K562 (cell line): ENCODE data around the gene CSRNP2. TPM values are rescaled to one million over a fixed set of nuclear protein-coding genes. Genes with fewer than 3 reads are reported as not detected.

Experiments
- ARID1B ChIP-seq: fragments of 450-650 bp; IDR thresholded peaks from 2 replicates; pipeline ENCODE4 v1.6.1; 2016; ENCODE audit warnings: antibody characterized with exemption, mild to moderate bottlenecking, inconsistent platforms
- ARID3B ChIP-seq: fragments of 250-450 bp; sonication (Bioruptor Pico); IDR thresholded peaks from 2 replicates; pipeline ENCODE4 v1.4.0; 2020; ENCODE audit warnings: borderline replicate concordance
- BHLHE40 ChIP-seq: IDR thresholded peaks from 2 replicates; pipeline ENCODE4 v1.6.1; 2011; ENCODE audit warnings: low read length, improper control_type of control experiment
- DLX4 ChIP-seq: fragments of 250-450 bp; sonication (Bioruptor Pico); IDR thresholded peaks from 2 replicates; pipeline ENCODE4 v1.6.1; 2021; ENCODE audit warnings: mild to moderate bottlenecking
- FOXA3 ChIP-seq, 2 experiments: fragments of 450-650 bp in 1 of 2; sonication (generic) in 1 of 2; formaldehyde crosslinking; IDR thresholded peaks in 1 of 2; conservative IDR thresholded peaks in 1 of 2; 2 replicates each; pipeline versions ENCODE4 v1.4.0 to v1.8.0; 2020 to 2022; ENCODE audit warnings: mild to moderate bottlenecking in 2 of 2, missing genetic modification reagents in 1 of 2
- ILF3 ChIP-seq: fragments of 450-650 bp; IDR thresholded peaks from 2 replicates; pipeline ENCODE4 v1.6.1; 2018; ENCODE audit warnings: antibody characterized with exemption, mild to moderate bottlenecking, moderate library complexity, borderline replicate concordance
- KLF16 ChIP-seq: IDR thresholded peaks from 2 replicates; pipeline ENCODE4 v1.6.1; 2016; ENCODE audit warnings: antibody characterized with exemption
- POLR2H ChIP-seq: IDR thresholded peaks from 2 replicates; pipeline ENCODE4 v1.6.1; 2016; ENCODE audit warnings: missing genetic modification characterization, low read depth, mild to moderate bottlenecking, control low read depth, missing compliant biosample characterization, moderate library complexity
- RBM22 ChIP-seq: fragments of 200-400 bp; formaldehyde crosslinking; IDR thresholded peaks from 2 replicates; pipeline ENCODE4 v1.6.1; 2018; ENCODE audit warnings: low read length, low read depth; ENCODE audit not compliant: poor library complexity, severe bottlenecking
- TAF9B ChIP-seq: fragments of 450-650 bp; IDR thresholded peaks from 2 replicates; pipeline ENCODE4 v1.6.1; 2018; ENCODE audit warnings: mild to moderate bottlenecking; ENCODE audit not compliant: partially characterized antibody
- TBP ChIP-seq: optimal IDR thresholded peaks from 2 replicates; pipeline ENCODE3; 2011; ENCODE audit warnings: low read depth, low read length, improper control_type of control experiment
- THAP12 ChIP-seq: fragments of 250-450 bp; sonication (Bioruptor Pico); IDR thresholded peaks from 2 replicates; pipeline ENCODE4 v1.9.0; 2021; ENCODE audit warnings: mild to moderate bottlenecking, inconsistent platforms
- TSC22D4 ChIP-seq: fragments of 450-650 bp; IDR thresholded peaks from 2 replicates; pipeline ENCODE4 v1.6.1; 2016; ENCODE audit warnings: missing genetic modification characterization, missing biosample characterization, control low read depth
- VEZF1 ChIP-seq: fragments of 200-800 bp; sonication (Bioruptor generic); IDR thresholded peaks from 2 replicates; pipeline ENCODE4 v1.6.1; 2017; ENCODE audit warnings: missing genetic modification characterization, missing compliant biosample characterization
- ZMIZ1 ChIP-seq, 2 experiments: fragments of 150-350 bp in 1 of 2; IDR thresholded peaks; 2 replicates each; pipeline ENCODE4 v1.6.1; 2012 to 2016; ENCODE audit warnings: low read depth in 2 of 2, low read length in 2 of 2, mild to moderate bottlenecking in 1 of 2, moderate library complexity in 1 of 2
- polyA plus RNA-seq, 8 experiments: library from polyadenylated mRNA; depleted of rRNA in 4 of 8; stranded (reverse) in 5 of 8; unstranded in 3 of 8; fragments of >200 nt; fragmentation: Nextera tagmentation in 2 of 8; fragmentation: Illumina TruSeq in 1 of 8; extraction: Ambion mirVana in 2 of 8; extraction: Trizol in 1 of 8; gene quantifications; 2 replicates each; pipeline versions ENCODE4 v1.2.1 to v1.2.3, GENCODE V29; 2011 to 2014; ENCODE audit warnings: inconsistent platforms in 1 of 8, missing spikeins in 1 of 8
- total RNA-seq, 7 experiments: library from RNA; depleted of rRNA in 6 of 7; stranded (reverse); fragments of >200 nt in 6 of 7; fragmentation: Illumina TruSeq in 2 of 7; extraction: Trizol in 2 of 7; gene quantifications; 2 replicates each; pipeline versions ENCODE4 v1.2.1 to v1.2.3, GENCODE V29; 2011 to 2021; ENCODE audit warnings: low replicate concordance in 1 of 7

The CSRNP2 gene
- total and polyA plus RNA-seq, 9 of the 15 experiments (the other 6 are each of a cell fraction or from before 2014, with no cell fraction given): 1.6 to 13.9 (median 5.9) TPM

GRCh38 chr12:51083126-51083833, at the start of gene CSRNP2 (continued):
- peak; percentile 90 for TF ChIP-seq VEZF1 (CRISPR knock-in tag)
- TF ChIP-seq TAF9B: peak; percentile 51
- TF ChIP-seq KLF16: no peak
- peak; percentile 94 for TF ChIP-seq RBM22
- 0 out of 2 replicates have a peak, but pooled peaks have one; percentile 45 for TF ChIP-seq ARID1B
- TF ChIP-seq ARID3B (CRISPR knock-in tag): no peak
- peak in 1 of 2 experiments; percentile 32; a peak in 1 of 4 replicates for TF ChIP-seq FOXA3 (CRISPR knock-in tag; conservative IDR thresholded peaks at IDR 0.05 in 1 of 2, IDR thresholded peaks at IDR 0.05 in 1 of 2)
- TF ChIP-seq BHLHE40: peak; percentile 68
- peak; percentile 97 for TF ChIP-seq POLR2H (tag)
- peak in 1 of 2 experiments; percentile 51; a peak in 1 of 4 replicates for TF ChIP-seq ZMIZ1 (IDR thresholded peaks at IDR 0.05; ENCODE audit: low read depth in 2 of 2, low read length in 2 of 2)
- TF ChIP-seq DLX4 (CRISPR knock-in tag): no peak
- no peak; the same call in 1 of the 2 replicates for TF ChIP-seq THAP12 (CRISPR knock-in tag)
- peak; percentile 84; the same call in 1 of the 2 replicates for TF ChIP-seq ILF3
- peak; percentile 98 for TF ChIP-seq TBP
- TF ChIP-seq TSC22D4 (tag): no peak
